ENCODE data around the gene TAGLN2.
A peak's percentile ranks its signal among the peaks of the same experiment; 100 is the strongest.

- TF ChIP-seq CTCF (IDR thresholded peaks at IDR 0.05) (no peak), RCOR1 (IDR thresholded peaks at IDR 0.05; ENCODE audit: low read depth, low read length) (no peak), POLR2A (IDR thresholded peaks at IDR 0.05; ENCODE audit: low read length) (no peak), MYC (IDR thresholded peaks at IDR 0.05; ENCODE audit: borderline replicate concordance, low read length) (no peak), ZNF302 (CRISPR knock-in tag; IDR thresholded peaks at IDR 0.05) (no peak), MAFK (IDR thresholded peaks at IDR 0.05; ENCODE audit: partially characterized antibody) (peak; percentile 3), ELK1 (IDR thresholded peaks at IDR 0.05; ENCODE audit: low read depth, low read length) (no peak), SMC3 (IDR thresholded peaks at IDR 0.05) (no peak), PBX3 (IDR thresholded peaks at IDR 0.05) (no peak), SREBF2 (IDR thresholded peaks at IDR 0.05) (no peak), PHF8 (IDR thresholded peaks at IDR 0.05; ENCODE audit: borderline replicate concordance, low read depth) (no peak), EP300 (IDR thresholded peaks at IDR 0.05) (no peak), JUN (IDR thresholded peaks at IDR 0.05) (no peak)
Observed at GRCh38 chr1:159896546-159896930, 28.8 kb downstream of the TAGLN2 start.

Measured in A549 (cell line).